ENCODE results near the gene SIRT5. TPM values are rescaled to one million over a fixed set of nuclear protein-coding genes. Genes with fewer than 3 reads are reported as not detected.

SIRT5 gene
- total RNA-seq, 1 experiment from 2014 or later: 15.9 TPM

GRCh38 chr6:13579911-13580310, 5.5 kb downstream of the SIRT5 start:
- Histone ChIP-seq H3K36me3 (ENCODE audit: low read depth) (no peaks in the 10 kb centered on the region), H3F3A (ENCODE audit: insufficient read depth, low read depth) (no peaks in the 10 kb centered on the region), H3K9me2 (ENCODE audit: insufficient read depth) (no peaks in the 10 kb centered on the region), H3K4me2 (no peak overlapping the region), H3K9me3 (ENCODE audit: insufficient read depth, low read depth) (0 out of 2 replicates have a peak, but pooled peaks cover 5% of the 10 kb centered on the region), H3K79me2 (ENCODE audit: low read depth) (peaks cover 18% of the 10 kb centered on the region), H3K4me3 (no peak overlapping the region), H2AFZ (no peak overlapping the region), H4K20me1 (ENCODE audit: insufficient read depth) (no peaks in the 10 kb centered on the region), H3K27me3 (ENCODE audit: insufficient read depth, low read depth) (no peaks in the 10 kb centered on the region), H3K27ac (no peak overlapping the region), H3K4me1 (replicated peaks; ENCODE audit: insufficient read depth) (peaks cover 7% of the 10 kb centered on the region)
- ChIA-PET POLR2A (ENCODE audit: unreplicated experiment) (no interaction called here), CTCF (no interaction called here)
- no TSS peak for BruUV-seq (replicated peaks)
- no peak for DNase-seq
- no peak for TF ChIP-seq EZH2 (IDR thresholded peaks at IDR 0.05; ENCODE audit: low read depth)
- intact Hi-C loops (cut with micrococcal nuclease; ENCODE audit: unreplicated experiment): no loop called here

GRCh38 chr6:13581700-13582229, 7.4 kb downstream of the SIRT5 start:
- Histone ChIP-seq H4K20me1 (ENCODE audit: insufficient read depth) (no peaks in the 10 kb centered on the region), H3K79me2 (ENCODE audit: low read depth) (peaks cover 4% of the 10 kb centered on the region), H3K27ac (no peak overlapping the region), H3K9me2 (ENCODE audit: insufficient read depth) (no peaks in the 10 kb centered on the region), H3K4me2 (no peak overlapping the region), H3F3A (ENCODE audit: insufficient read depth, low read depth) (no peaks in the 10 kb centered on the region), H2AFZ (no peak overlapping the region), H3K27me3 (ENCODE audit: insufficient read depth, low read depth) (no peaks in the 10 kb centered on the region), H3K4me3 (no peak overlapping the region), H3K36me3 (ENCODE audit: low read depth) (no peaks in the 10 kb centered on the region), H3K4me1 (replicated peaks; ENCODE audit: insufficient read depth) (no peaks in the 10 kb centered on the region), H3K9me3 (ENCODE audit: insufficient read depth, low read depth) (0 out of 2 replicates have a peak, but pooled peaks cover 5% of the 10 kb centered on the region)
- no TSS peak for BruUV-seq (replicated peaks)
- intact Hi-C loops (cut with micrococcal nuclease; ENCODE audit: unreplicated experiment): no loop called here
- TF ChIP-seq CTCF (conservative IDR thresholded peaks at IDR 0.05) (no peak), EZH2 (IDR thresholded peaks at IDR 0.05; ENCODE audit: low read depth) (no peak)
- no peak for DNase-seq
- POLR2A ChIA-PET (ENCODE audit: unreplicated experiment): interaction anchor here (0.6 to 0.7 kb wide), 2 partner anchors 253 to 1663 kb away, joined by 3 to 7 read pairs; partner anchors contain the start of gene TBC1D7
- CTCF ChIA-PET: no interaction called here

- POLR2A ChIA-PET (ENCODE audit: unreplicated experiment): no interaction called here
- no peaks in the 10 kb centered on the region for H4K20me1 ChIP-seq (ENCODE audit: insufficient read depth)
- H3K4me1 ChIP-seq (replicated peaks; ENCODE audit: insufficient read depth): no peaks in the 10 kb centered on the region
- H2AFZ ChIP-seq: no peak overlapping the region
- H3K9me3 ChIP-seq (ENCODE audit: insufficient read depth, low read depth): no peaks in the 10 kb centered on the region
- no peak for DNase-seq
- no peaks in the 10 kb centered on the region for H3F3A ChIP-seq (ENCODE audit: insufficient read depth, low read depth)
- no peak for TF ChIP-seq EZH2 (IDR thresholded peaks at IDR 0.05; ENCODE audit: low read depth)
- TF ChIP-seq CTCF (conservative IDR thresholded peaks at IDR 0.05): no peak
- BruUV-seq (replicated peaks): no TSS peak
- H3K9me2 ChIP-seq (ENCODE audit: insufficient read depth): no peaks in the 10 kb centered on the region
- no peaks in the 10 kb centered on the region for H3K79me2 ChIP-seq (ENCODE audit: low read depth)
- no peak overlapping the region for H3K4me3 ChIP-seq
- CTCF ChIA-PET: no interaction called here
- 0 out of 2 replicates have a peak, but pooled peaks cover 10% of the 10 kb centered on the region for H3K36me3 ChIP-seq (ENCODE audit: low read depth)
- H3K27ac ChIP-seq: no peak overlapping the region
- no peaks in the 10 kb centered on the region for H3K27me3 ChIP-seq (ENCODE audit: insufficient read depth, low read depth)
- intact Hi-C loops (cut with micrococcal nuclease; ENCODE audit: unreplicated experiment): no loop called here
- no peak overlapping the region for H3K4me2 ChIP-seq
Observed at GRCh38 chr6:13586603-13587542, 12.5 kb downstream of the SIRT5 start.
